Large intestine (tissue), 3 donors: ENCODE data around the gene FSD2. TPM values are rescaled to one million over a fixed set of nuclear protein-coding genes. Genes with fewer than 3 reads are reported as not detected.
A peak's percentile ranks its signal among the peaks of the same experiment; 100 is the strongest.

ENCODE experiments used
- DNase-seq, 2 donors: peaks; one replicate each; pipeline versions ENCODE4 v3.0.0 to v3.0.0-alpha.2; 2013
- H3K27ac ChIP-seq: one replicate; pipeline ENCODE4 v1.5.1; 2013; ENCODE audit warnings: low read length
- H3K27me3 ChIP-seq: 2 replicates; pipeline ENCODE4 v1.6.1; 2013; ENCODE audit warnings: low read length; ENCODE audit not compliant: control insufficient read depth, insufficient read depth
- H3K36me3 ChIP-seq: 2 replicates; pipeline ENCODE4 v1.6.1; 2013; ENCODE audit warnings: low read length; ENCODE audit not compliant: control insufficient read depth, insufficient read depth
- H3K4me1 ChIP-seq: one replicate; pipeline ENCODE4 v1.6.1; 2013; ENCODE audit warnings: low read length; ENCODE audit not compliant: control insufficient read depth, insufficient read depth
- H3K4me3 ChIP-seq: one replicate; pipeline ENCODE4 v1.5.1; 2013; ENCODE audit warnings: low read length
- H3K9me3 ChIP-seq: one replicate; pipeline ENCODE4 v1.6.1; 2013; ENCODE audit warnings: mild to moderate bottlenecking, low read depth, low read length, moderate library complexity; ENCODE audit not compliant: control insufficient read depth
- WGBS: methylation state at CpG from one replicate; pipeline ENCODE4 v1.1.5; 2013; ENCODE audit warnings: low lambda C conversion rate; ENCODE audit not compliant: insufficient coverage; 5-methylcytosine and 5-hydroxymethylcytosine counted together
- polyA plus RNA-seq: library from polyadenylated mRNA; unstranded; fragments of 120-200 nt; gene quantifications from one replicate; pipeline ENCODE4 v1.2.1, GENCODE V29; 2013

Gene FSD2
- polyA plus RNA-seq, 1 donor: 0.07 TPM

- no peaks in the 10 kb centered on the region for H3K4me1 ChIP-seq
- WGBS: 0% methylated on average over 1 of the region's 81 CpGs
- peaks cover 14% of the 10 kb centered on the region for H3K36me3 ChIP-seq
- H3K27me3 ChIP-seq: no peaks in the 10 kb centered on the region
- H3K27ac ChIP-seq: peak overlapping the region; percentile 99
- peak in 1 of 2 donors; percentile 37 for DNase-seq
- no peaks in the 10 kb centered on the region for H3K9me3 ChIP-seq
- H3K4me3 ChIP-seq: peak overlapping the region; percentile 60
Measured at GRCh38 chr15:82810061-82810889, 4.4 kb upstream of the FSD2 start.

DNA sequence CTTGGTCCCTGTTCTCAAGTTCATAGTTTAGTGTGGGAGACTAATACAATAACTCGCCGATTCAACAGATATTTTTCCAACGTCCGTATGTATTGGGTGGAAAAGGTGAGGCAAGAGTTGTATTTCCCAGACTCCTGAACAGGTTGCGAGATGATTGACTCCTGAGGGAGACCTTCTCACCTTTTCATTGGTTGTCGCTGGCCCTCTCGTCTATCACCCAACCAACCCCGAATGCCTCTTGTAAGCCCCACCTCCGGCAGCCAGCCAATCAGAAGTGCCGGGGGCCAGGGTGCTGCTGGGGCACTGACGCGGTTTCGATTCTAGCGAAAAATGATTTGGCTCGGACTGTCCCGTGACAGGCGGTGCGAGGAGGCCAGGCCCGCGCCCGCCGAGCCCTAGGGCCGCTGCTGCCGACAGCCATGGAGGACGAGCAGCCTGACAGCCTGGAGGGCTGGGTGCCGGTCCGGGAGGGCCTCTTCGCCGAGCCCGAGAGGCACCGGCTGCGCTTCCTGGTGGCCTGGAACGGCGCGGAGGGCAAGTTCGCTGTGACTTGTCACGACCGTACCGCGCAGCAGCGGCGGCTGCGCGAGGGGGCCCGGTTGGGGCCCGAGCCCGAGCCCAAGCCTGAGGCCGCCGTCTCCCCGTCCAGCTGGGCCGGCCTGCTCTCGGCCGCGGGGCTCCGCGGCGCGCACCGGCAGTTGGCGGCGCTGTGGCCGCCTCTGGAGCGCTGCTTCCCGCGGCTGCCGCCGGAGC is 3.6 kb upstream of the FSD2 start, which contains the start of gene WHAMM:
Gene WHAMM (plus strand): TSS at position 321 of the 753 bp plus-strand sequence. CDS start 99 bp downstream, at position 420.
- 0% methylated on average over 3 of the region's 67 CpGs for WGBS
- DNase-seq: peak; percentile 98 to 99
- H3K9me3 ChIP-seq: no peaks in the 10 kb centered on the region
- peak within 1 kb of the TSS; percentile 79 for H3K4me3 ChIP-seq
- H3K4me1 ChIP-seq: no peaks in the 10 kb centered on the region
- H3K36me3 ChIP-seq: peaks cover 12% of the 10 kb centered on the region
- peak within 1 kb of the TSS; percentile 99 for H3K27ac ChIP-seq
- H3K27me3 ChIP-seq: no peaks in the 10 kb centered on the region

DNA sequence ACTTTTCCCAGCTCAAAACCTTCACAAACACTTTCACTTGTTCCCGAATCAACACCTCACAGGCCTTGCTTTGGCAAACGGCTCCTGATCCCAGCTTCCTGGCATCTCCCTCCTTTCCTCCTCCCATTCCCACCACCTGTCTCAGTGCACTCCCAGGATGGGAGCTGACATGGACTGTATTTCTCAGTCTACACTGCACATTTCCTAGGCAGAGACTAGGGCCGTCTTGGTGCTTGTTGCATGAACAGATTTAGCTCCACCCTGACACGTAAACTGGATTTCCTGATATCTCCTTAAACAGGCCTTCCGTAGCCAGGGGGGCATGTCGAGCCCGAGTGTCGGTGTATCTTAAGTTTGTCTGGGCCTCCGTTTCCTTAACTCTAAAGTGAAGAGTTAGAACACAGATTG is 2.8 kb upstream of the FSD2 start:
- no peak overlapping the region for H3K4me3 ChIP-seq
- WGBS: 80% methylated on average over 7 of the region's 9 CpGs

DNA sequence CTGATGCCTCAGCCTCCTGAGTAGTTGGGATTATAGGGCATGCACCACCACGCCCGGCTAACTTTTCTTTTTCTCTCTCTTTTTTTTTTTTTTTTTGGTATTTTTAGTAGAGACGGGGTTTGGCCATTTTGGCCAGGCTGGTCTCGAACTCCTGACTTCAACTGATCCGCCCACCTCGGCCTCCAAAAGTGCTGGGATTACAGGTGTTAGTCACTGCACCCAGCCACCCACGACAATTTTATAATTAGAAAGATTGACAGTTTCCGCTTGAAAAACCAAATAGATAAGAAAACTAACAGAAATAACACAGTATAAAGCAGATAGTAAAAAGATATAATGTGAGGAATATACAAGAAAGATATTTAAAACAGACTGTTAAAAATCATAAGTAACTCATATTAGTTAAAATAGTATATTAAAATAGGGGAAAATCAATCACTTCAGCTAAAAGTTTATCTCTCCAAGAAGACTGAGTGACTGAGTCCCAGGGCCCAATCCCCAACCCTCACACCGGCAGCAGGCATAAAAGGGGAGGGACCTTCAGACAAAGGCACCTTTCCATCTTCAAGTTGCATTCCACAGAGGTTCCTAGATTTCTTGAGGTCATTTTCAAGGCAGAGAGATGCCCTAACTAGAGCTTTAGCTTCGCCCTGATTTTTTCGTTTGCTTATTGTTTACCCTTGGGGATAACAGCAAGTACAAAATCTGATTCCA is 2.2 kb upstream of the FSD2 start:
- H3K27me3 ChIP-seq: no peaks in the 10 kb centered on the region
- H3K27ac ChIP-seq: no peak overlapping the region
- no peaks in the 10 kb centered on the region for H3K4me1 ChIP-seq
- H3K36me3 ChIP-seq: peaks cover 1% of the 10 kb centered on the region
- H3K4me3 ChIP-seq: no peak overlapping the region
- H3K9me3 ChIP-seq: no peaks in the 10 kb centered on the region
- no peak for DNase-seq
- 90% methylated on average over 2 of the region's 11 CpGs for WGBS

More for the DNA sequence above, 2.8 kb upstream of the FSD2 start:
- peaks cover 5% of the 10 kb centered on the region for H3K36me3 ChIP-seq
- DNase-seq: no peak
- H3K27me3 ChIP-seq: no peaks in the 10 kb centered on the region
- no peaks in the 10 kb centered on the region for H3K4me1 ChIP-seq
- peak overlapping the region; percentile 53 for H3K27ac ChIP-seq
- H3K9me3 ChIP-seq: no peaks in the 10 kb centered on the region

- DNase-seq: peak in 1 of 2 donors; percentile 17
- Histone ChIP-seq H3K4me1 (no peaks in the 10 kb centered on the region), H3K9me3 (no peaks in the 10 kb centered on the region), H3K27me3 (no peaks in the 10 kb centered on the region), H3K4me3 (no peak overlapping the region), H3K27ac (no peak overlapping the region), H3K36me3 (no peaks in the 10 kb centered on the region)
- no CpG with 5 or more reads among the region's 1 CpG for WGBS
Measured at GRCh38 chr15:82804575-82804949, 1.3 kb downstream of the FSD2 start.

DNA sequence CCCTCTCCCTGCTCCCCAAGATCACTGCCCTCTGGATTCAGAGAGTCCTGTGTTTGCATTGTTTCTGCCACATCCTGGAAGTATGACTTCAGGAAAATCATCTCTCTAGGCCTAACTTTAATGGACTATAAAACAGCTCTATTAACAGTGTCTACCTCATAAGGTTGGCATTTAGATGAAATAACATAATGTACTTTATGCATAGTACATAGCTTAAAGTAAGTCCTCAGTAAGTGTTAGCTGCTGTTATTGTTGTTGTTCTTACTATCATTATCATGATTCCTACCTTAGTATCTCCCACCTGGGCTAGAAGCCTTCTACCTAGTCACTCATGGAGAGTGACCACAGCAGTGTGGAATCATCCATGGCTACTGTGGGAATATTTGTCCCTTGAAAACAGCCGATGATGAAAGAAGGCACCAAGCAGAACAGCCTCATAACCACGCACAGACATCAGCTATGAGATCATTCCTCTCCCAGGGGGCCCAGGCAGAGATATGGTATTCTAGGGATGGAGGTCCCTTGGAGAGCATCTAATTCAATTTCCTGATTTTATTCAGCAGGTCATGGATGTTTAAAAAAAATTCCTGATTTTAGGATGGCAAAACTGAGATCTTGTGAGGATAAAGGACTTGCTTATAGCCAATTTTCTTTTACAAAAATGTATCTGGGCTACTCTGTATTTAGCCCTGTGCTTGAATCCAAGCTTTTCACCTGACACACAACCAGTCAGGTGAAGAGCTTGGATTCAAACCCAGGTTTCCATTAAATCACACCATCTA is 1.9 kb downstream of the FSD2 start:
- DNase-seq: no peak
- Histone ChIP-seq H3K9me3 (no peaks in the 10 kb centered on the region), H3K4me1 (no peaks in the 10 kb centered on the region), H3K4me3 (no peak overlapping the region), H3K36me3 (no peaks in the 10 kb centered on the region), H3K27me3 (peaks cover 5% of the 10 kb centered on the region), H3K27ac (no peak overlapping the region)
- no CpG with 5 or more reads among the region's 2 CpGs for WGBS

DNA sequence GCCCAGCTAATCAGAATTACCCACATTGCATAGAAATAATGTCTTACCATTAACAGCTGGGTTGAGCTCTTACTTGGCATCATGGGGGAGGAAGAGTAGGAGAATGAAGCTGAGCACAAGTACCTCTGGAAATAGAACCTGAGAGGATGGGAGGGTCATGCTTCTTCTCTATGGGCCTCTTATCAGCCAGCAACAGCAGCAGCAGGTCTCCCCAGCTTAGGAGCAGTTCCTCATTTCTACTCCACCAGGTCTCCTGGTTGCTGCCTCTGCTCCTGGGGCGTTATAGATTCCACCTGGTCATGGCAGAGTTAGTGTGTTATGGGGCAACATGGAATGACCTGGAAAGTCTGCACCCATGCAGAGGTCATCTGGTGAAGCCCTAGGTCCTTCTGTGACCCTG is 3.4 kb downstream of the FSD2 start:
- WGBS: no CpG with 5 or more reads among the region's 1 CpG
- no peak overlapping the region for H3K27ac ChIP-seq
- no peak for DNase-seq
- H3K9me3 ChIP-seq: no peaks in the 10 kb centered on the region
- no peaks in the 10 kb centered on the region for H3K4me1 ChIP-seq
- H3K36me3 ChIP-seq: no peaks in the 10 kb centered on the region
- H3K27me3 ChIP-seq: peaks cover 5% of the 10 kb centered on the region
- H3K4me3 ChIP-seq: no peak overlapping the region

- Histone ChIP-seq H3K4me3 (no peak overlapping the region), H3K4me1 (no peaks in the 10 kb centered on the region), H3K27me3 (peaks cover 5% of the 10 kb centered on the region), H3K36me3 (no peaks in the 10 kb centered on the region), H3K9me3 (no peaks in the 10 kb centered on the region), H3K27ac (no peak overlapping the region)
- WGBS: no CpG with 5 or more reads among the region's 7 CpGs
- DNase-seq: no peak
Measured at GRCh38 chr15:82799183-82799841, 6.6 kb downstream of the FSD2 start.

DNA sequence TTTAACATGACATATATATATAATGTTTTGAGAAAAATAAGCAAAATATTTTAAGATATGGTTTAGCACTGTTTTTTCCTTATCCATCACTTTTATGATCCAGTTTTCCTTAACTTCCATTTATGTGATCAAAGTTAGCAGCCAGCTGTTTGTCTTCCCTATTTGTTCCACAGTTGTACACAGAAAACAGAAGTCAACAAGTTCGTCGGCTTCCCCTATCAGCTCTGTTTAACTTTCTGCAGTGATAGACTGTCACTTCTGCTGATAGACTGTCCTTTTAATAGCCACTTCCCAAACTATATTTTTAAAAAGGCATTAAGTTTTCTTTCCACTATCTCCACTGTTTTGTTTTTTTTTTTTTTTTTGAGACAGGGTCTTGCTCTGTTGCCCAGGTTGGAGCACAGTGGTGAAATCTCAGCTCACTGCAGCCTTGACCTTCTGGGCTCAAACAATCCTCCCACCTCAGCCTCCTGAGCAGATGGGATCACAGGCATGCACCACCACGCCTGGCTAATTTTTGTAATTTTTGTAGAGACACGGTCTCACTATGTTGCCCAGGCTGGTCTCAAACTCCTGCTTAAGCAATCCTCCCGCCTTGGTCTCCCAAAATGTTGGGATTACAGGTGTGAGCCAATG is 7.2 kb downstream of the FSD2 start:
- no peak overlapping the region for H3K4me3 ChIP-seq
- peaks cover 5% of the 10 kb centered on the region for H3K27me3 ChIP-seq
- H3K36me3 ChIP-seq: no peaks in the 10 kb centered on the region
- H3K9me3 ChIP-seq: no peaks in the 10 kb centered on the region
- DNase-seq: no peak
- H3K4me1 ChIP-seq: no peaks in the 10 kb centered on the region
- no peak overlapping the region for H3K27ac ChIP-seq
- WGBS: 23% methylated on average over 2 of the region's 5 CpGs
